Naive thymus-derived CD4-positive, alpha-beta T cell (primary cell): ENCODE results near the gene STMN3. TPM values are rescaled to one million over a fixed set of nuclear protein-coding genes. Genes with fewer than 3 reads are reported as not detected.

Experiments
- ATAC-seq: fragments of 150-1000 bp; cut with Tn5 transposase; 2 replicates; pipeline ENCODE4 v1.10.0; 2021; ENCODE audit warnings: mild to moderate bottlenecking, moderate library complexity
- CTCF ChIA-PET: fragments of 350-600 bp; sonication (Branson Sonifier 250); formaldehyde crosslinking; loops from one replicate; lab custom pipeline; 2021; ENCODE audit warnings: antibody characterized with exemption; lab: Charles Lee
- POLR2A ChIA-PET: fragments of 350-600 bp; sonication (Branson Sonifier 250); formaldehyde crosslinking; loops from one replicate; lab custom pipeline; 2021; ENCODE audit warnings: antibody characterized with exemption, inconsistent platforms; lab: Charles Lee
- DNase-seq, 9 donors: peaks; one replicate each; pipeline versions ENCODE4 v3.0.0 to v3.0.0-alpha.2; 2020 to 2022; ENCODE audit warnings: mixed read lengths in 1 of 9
- H3K27ac ChIP-seq: one replicate; pipeline ENCODE4 v1.7.0; 2013; ENCODE audit warnings: mild to moderate bottlenecking, low read depth, low read length, moderate library complexity
- H3K27me3 ChIP-seq, 2 donors: one replicate each; pipeline ENCODE4 v1.7.0; 2013; ENCODE audit warnings: low read length in 2 of 2, mild to moderate bottlenecking in 2 of 2, moderate library complexity in 2 of 2; ENCODE audit not compliant: control insufficient read depth in 2 of 2, insufficient read depth in 2 of 2
- H3K36me3 ChIP-seq, 3 experiments: 1 replicate in 2 of 3; 2 replicates in 1 of 3; pipeline ENCODE4 v1.7.0; 2013; ENCODE audit warnings: low read length in 3 of 3, mild to moderate bottlenecking in 3 of 3, moderate library complexity in 1 of 3; ENCODE audit not compliant: insufficient read depth in 3 of 3, control insufficient read depth in 2 of 3
- H3K4me1 ChIP-seq, 2 donors: one replicate each; pipeline ENCODE4 v1.7.0; 2013; ENCODE audit warnings: low read length in 2 of 2, mild to moderate bottlenecking in 2 of 2, moderate library complexity in 1 of 2; ENCODE audit not compliant: control insufficient read depth in 2 of 2, insufficient read depth in 2 of 2
- H3K4me3 ChIP-seq: 2 replicates; pipeline ENCODE4 v1.7.0; 2013; ENCODE audit warnings: mild to moderate bottlenecking, low read length
- H3K9me3 ChIP-seq, 3 experiments: 1 replicate in 2 of 3; 2 replicates in 1 of 3; pipeline ENCODE4 v1.7.0; 2013; ENCODE audit warnings: low read length in 3 of 3; ENCODE audit not compliant: control insufficient read depth in 2 of 3
- H3K27ac Mint-ChIP-seq, 9 donors: one replicate each; pipeline ENCODE4 v1.8.0; 2020 to 2022; ENCODE audit warnings: mixed read lengths in 9 of 9, mild to moderate bottlenecking in 8 of 9, moderate library complexity in 5 of 9, inconsistent platforms in 2 of 9
- H3K27me3 Mint-ChIP-seq, 5 donors: one replicate each; pipeline ENCODE4 v1.8.0; 2021 to 2022; ENCODE audit warnings: mixed read lengths in 5 of 5, mild to moderate bottlenecking in 1 of 5
- H3K36me3 Mint-ChIP-seq, 5 donors: one replicate each; pipeline ENCODE4 v1.8.0; 2020 to 2022; ENCODE audit warnings: mixed read lengths in 5 of 5, mild to moderate bottlenecking in 3 of 5, inconsistent platforms in 1 of 5
- H3K4me1 Mint-ChIP-seq, 7 donors: one replicate each; pipeline ENCODE4 v1.8.0; 2020 to 2022; ENCODE audit warnings: mixed read lengths in 7 of 7, mild to moderate bottlenecking in 3 of 7, inconsistent platforms in 1 of 7
- H3K4me3 Mint-ChIP-seq, 10 donors: one replicate each; pipeline ENCODE4 v1.8.0; 2020 to 2022; ENCODE audit warnings: mild to moderate bottlenecking in 10 of 10, mixed read lengths in 10 of 10, moderate library complexity in 6 of 10, inconsistent platforms in 2 of 10
- H3K9me3 Mint-ChIP-seq, 11 donors: one replicate each; pipeline ENCODE4 v1.8.0; 2020 to 2022; ENCODE audit warnings: mixed read lengths in 11 of 11, mild to moderate bottlenecking in 4 of 11, inconsistent platforms in 1 of 11, moderate library complexity in 1 of 11
- intact Hi-C, 2 donors: fragments of 100-400 bp; cut with micrococcal nuclease; formaldehyde crosslinking; loops; one replicate each; pipeline ENCODE4 v1.15.1; 2023
- polyA plus RNA-seq, 2 donors: library from polyadenylated mRNA; unstranded; fragments of 300-500 nt; fragmentation: Illumina TruSeq; gene quantifications; one replicate each; pipeline ENCODE4 v1.2.3, GENCODE V29; 2021
- total RNA-seq, 6 experiments: library from RNA in 5 of 6; stranded (reverse) in 5 of 6; gene quantifications; 1 replicate in 5 of 6; 2 replicates in 1 of 6; pipeline ENCODE4 v1.2.3 and lab custom pipeline; 2021 to 2026

STMN3 gene
- total and polyA plus RNA-seq, 7 experiments from 2014 or later = 33.5 to 122 (median 54.4) TPM

GRCh38 chr20:63688228-63689045 is 35.2 kb upstream of the STMN3 start:
- Histone ChIP-seq H3K27ac (no peak overlapping the region), H3K9me3 (no peaks in the 10 kb centered on the region), H3K36me3 (no peaks in the 10 kb centered on the region), H3K27me3 (no peaks in the 10 kb centered on the region), H3K4me3 (no peak overlapping the region), H3K4me1 (peaks cover 0 to 16% of the 10 kb centered on the region in 2 donors)
- ChIA-PET CTCF (no interaction called here), POLR2A (interaction anchor here (1.0 to 1.5 kb wide), 2 partner anchors 10 to 13 kb away, joined by 3 to 6 read pairs; no protein-coding TSS in a partner anchor)
- ATAC-seq (no peak), DNase-seq (no peak)
- peak overlapping the region in 1 of 10 donors; percentile 6 for H3K4me3 Mint-ChIP-seq
- H3K36me3 Mint-ChIP-seq = peaks cover 0 to 4% (median 0%) of the 10 kb centered on the region in 5 donors
- H3K27me3 Mint-ChIP-seq = no peaks in the 10 kb centered on the region
- no peak overlapping the region for H3K27ac Mint-ChIP-seq
- intact Hi-C loops = no loop called here
- H3K4me1 Mint-ChIP-seq = peaks cover 0 to 13% (median 5%) of the 10 kb centered on the region in 7 donors
- peaks cover 0 to 3% (median 0%) of the 10 kb centered on the region in 11 donors for H3K9me3 Mint-ChIP-seq

- Histone ChIP-seq H3K27me3 (no peaks in the 10 kb centered on the region), H3K4me3 (no peak overlapping the region), H3K27ac (no peak overlapping the region), H3K9me3 (no peaks in the 10 kb centered on the region), H3K36me3 (no peaks in the 10 kb centered on the region), H3K4me1 (peaks cover 0 to 16% of the 10 kb centered on the region in 2 donors)
- peaks cover 0 to 3% (median 0%) of the 10 kb centered on the region in 11 donors for H3K9me3 Mint-ChIP-seq
- H3K4me1 Mint-ChIP-seq = peaks cover 0 to 13% (median 5%) of the 10 kb centered on the region in 7 donors
- DNase-seq (no peak), ATAC-seq (no peak)
- peak overlapping the region in 2 of 10 donors; percentile 16 to 34 for H3K4me3 Mint-ChIP-seq
- H3K36me3 Mint-ChIP-seq = peaks cover 0 to 4% (median 0%) of the 10 kb centered on the region in 5 donors
- no peaks in the 10 kb centered on the region for H3K27me3 Mint-ChIP-seq
- intact Hi-C loops = no loop called here
- CTCF ChIA-PET = no interaction called here
- POLR2A ChIA-PET = interaction anchor here (0.5 to 1.5 kb wide), 3 partner anchors 10 to 119 kb away, joined by 3 to 6 read pairs (median 3); no protein-coding TSS in a partner anchor
- H3K27ac Mint-ChIP-seq = no peak overlapping the region
These were observed 34.4 kb upstream of the STMN3 start for GRCh38 chr20:63687419-63688178.

- no peaks in the 10 kb centered on the region for H3K27me3 ChIP-seq
- no peaks in the 10 kb centered on the region for H3K9me3 ChIP-seq
- peaks cover 0 to 16% of the 10 kb centered on the region in 2 donors for H3K4me1 ChIP-seq
- intact Hi-C loops = no loop called here
- CTCF ChIA-PET = no interaction called here
- H3K27ac ChIP-seq = no peak overlapping the region
- H3K4me1 Mint-ChIP-seq = peaks cover 0 to 13% (median 5%) of the 10 kb centered on the region in 7 donors
- POLR2A ChIA-PET = interaction anchor here (0.5 to 1.5 kb wide), 2 partner anchors 11 to 118 kb away, joined by 3 read pairs; no protein-coding TSS in a partner anchor
- H3K9me3 Mint-ChIP-seq = no peaks in the 10 kb centered on the region
- H3K36me3 ChIP-seq = no peaks in the 10 kb centered on the region
- ATAC-seq (peak; percentile 79), DNase-seq (peak in 2 of 9 donors; percentile 30 to 46)
- H3K4me3 ChIP-seq = no peak overlapping the region
- no peaks in the 10 kb centered on the region for H3K27me3 Mint-ChIP-seq
- no peaks in the 10 kb centered on the region for H3K36me3 Mint-ChIP-seq
- H3K4me3 Mint-ChIP-seq = peak overlapping the region in 5 of 10 donors; percentile 13 to 33 (median 33)
- no peak overlapping the region for H3K27ac Mint-ChIP-seq
These were observed 33.5 kb upstream of the STMN3 start for GRCh38 chr20:63686492-63687321.

- no peak overlapping the region for H3K27ac ChIP-seq
- Mint-ChIP-seq H3K36me3 (no peaks in the 10 kb centered on the region), H3K4me1 (peaks cover 0 to 10% (median 5%) of the 10 kb centered on the region in 7 donors), H3K9me3 (no peaks in the 10 kb centered on the region), H3K27me3 (no peaks in the 10 kb centered on the region), H3K27ac (no peak overlapping the region), H3K4me3 (peak overlapping the region in 1 of 10 donors; percentile 33)
- H3K4me3 ChIP-seq = no peak overlapping the region
- CTCF ChIA-PET = no interaction called here
- intact Hi-C loops = no loop called here
- ATAC-seq (no peak), DNase-seq (no peak)
- H3K36me3 ChIP-seq = no peaks in the 10 kb centered on the region
- H3K27me3 ChIP-seq = no peaks in the 10 kb centered on the region
- H3K4me1 ChIP-seq = peaks cover 0 to 16% of the 10 kb centered on the region in 2 donors
- H3K9me3 ChIP-seq = no peaks in the 10 kb centered on the region
- POLR2A ChIA-PET = no interaction called here
These were observed 32.9 kb upstream of the STMN3 start for GRCh38 chr20:63686094-63686491.

- Histone ChIP-seq H3K4me1 (peaks cover 0 to 16% of the 10 kb centered on the region in 2 donors), H3K36me3 (no peaks in the 10 kb centered on the region), H3K4me3 (no peak overlapping the region), H3K9me3 (no peaks in the 10 kb centered on the region), H3K27ac (no peak overlapping the region), H3K27me3 (no peaks in the 10 kb centered on the region)
- Mint-ChIP-seq H3K4me3 (no peak overlapping the region), H3K36me3 (no peaks in the 10 kb centered on the region), H3K9me3 (no peaks in the 10 kb centered on the region), H3K4me1 (peaks cover 0 to 10% (median 5%) of the 10 kb centered on the region in 7 donors), H3K27ac (no peak overlapping the region), H3K27me3 (no peaks in the 10 kb centered on the region)
- DNase-seq (no peak), ATAC-seq (no peak)
- intact Hi-C loops = no loop called here
- POLR2A ChIA-PET = no interaction called here
- CTCF ChIA-PET = no interaction called here
These were observed 32.2 kb upstream of the STMN3 start for GRCh38 chr20:63685269-63686026.
